Activated CD4-positive, CD25-positive, alpha-beta regulatory T cell treated with anti-CD3 and anti-CD28 coated beads, Interleukin-2, amount 50 U/mL, for 24 hours (primary cell): ENCODE data around the gene CALR.

Experiments
- ATAC-seq, 2 donors: fragments of 150-1000 bp; cut with Tn5 transposase; one replicate each; pipeline ENCODE4 v1.10.0; 2021; ENCODE audit warnings: mild to moderate bottlenecking in 1 of 2, moderate library complexity in 1 of 2

CALR gene

GRCh38 chr19:12983542-12984142 lies 45.2 kb downstream of the CALR start:
- peak; percentile 80 to 81 for ATAC-seq

GRCh38 chr19:12984143-12984627 lies 45.8 kb downstream of the CALR start:
- no peak for ATAC-seq

- no peak for ATAC-seq
Observed at GRCh38 chr19:12984683-12985048, 46.3 kb downstream of the CALR start.

GRCh38 chr19:12985049-12985776 lies 46.8 kb downstream of the CALR start:
- peak; percentile 21 to 47 for ATAC-seq

- no peak for ATAC-seq
Observed at GRCh38 chr19:12986726-12987125, 48.3 kb downstream of the CALR start.

- ATAC-seq = no peak
Observed at GRCh38 chr19:12987190-12987589, 48.8 kb downstream of the CALR start.

GRCh38 chr19:12987781-12988180 lies 49.4 kb downstream of the CALR start:
- no peak for ATAC-seq

GRCh38 chr19:12990431-12990830 lies 52.0 kb downstream of the CALR start:
- no peak for ATAC-seq

GRCh38 chr19:12990853-12991252 lies 52.4 kb downstream of the CALR start:
- ATAC-seq = no peak

- no peak for ATAC-seq
Observed at GRCh38 chr19:12991296-12991695, 52.9 kb downstream of the CALR start.

- ATAC-seq = no peak
Observed at GRCh38 chr19:12992729-12993128, 54.3 kb downstream of the CALR start.

- ATAC-seq = no peak
Observed at GRCh38 chr19:12993562-12993961, 55.2 kb downstream of the CALR start.
